Activated T-cell treated with anti-CD3 and anti-CD28 coated beads for 48 hours (primary cell): ENCODE results near the gene LRP1B.
"Not testable (repeated sequence)": the region's sequence is repeated elsewhere in the genome, so short reads cannot be mapped to it uniquely, and the experiment has no call there.

Source experiments
- DNase-seq: peaks from one replicate; pipeline ENCODE4 v3.0.0-alpha.2; 2020; ENCODE audit warnings: low read depth

LRP1B gene

GRCh38 chr2:142100970-142101369, 29.8 kb downstream of the LRP1B start:
- DNase-seq = no peak

DNA sequence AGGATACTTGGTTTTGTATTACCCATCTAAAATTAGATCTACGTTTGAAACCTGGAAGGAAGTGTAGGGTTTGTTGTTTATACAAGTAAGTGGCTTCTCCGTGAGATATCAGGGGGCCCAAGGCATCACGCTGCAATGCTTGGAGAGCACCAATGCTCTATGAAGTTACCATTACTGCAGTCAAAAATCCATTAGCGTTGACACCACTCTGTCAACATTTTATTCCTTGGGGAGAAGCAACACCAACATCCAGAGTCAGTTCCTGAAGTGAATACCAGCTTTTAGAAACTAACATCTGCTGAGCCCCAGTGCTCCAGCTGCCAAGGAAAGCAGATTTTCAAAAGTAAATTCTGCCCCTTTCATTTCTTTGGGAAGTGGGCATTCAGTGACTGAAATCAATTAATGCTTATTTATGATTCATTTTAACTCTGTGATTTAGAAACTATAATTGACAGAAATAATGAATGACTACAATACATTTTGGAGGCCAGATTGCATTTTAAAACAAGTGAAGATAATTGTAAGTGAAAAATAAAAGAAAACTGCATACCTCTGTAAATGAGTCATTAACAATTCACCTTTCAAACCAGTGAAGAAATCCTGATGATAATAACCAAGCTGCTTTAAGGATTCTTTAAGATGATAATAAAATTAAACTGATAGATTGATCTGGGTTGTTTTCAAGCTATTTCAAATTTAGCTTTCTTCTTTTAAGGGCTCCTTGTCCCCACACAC, 30.5 kb downstream of the LRP1B start:
- no peak for DNase-seq

GRCh38 chr2:142097711-142098110, 33.1 kb downstream of the LRP1B start:
- no peak for DNase-seq

DNA sequence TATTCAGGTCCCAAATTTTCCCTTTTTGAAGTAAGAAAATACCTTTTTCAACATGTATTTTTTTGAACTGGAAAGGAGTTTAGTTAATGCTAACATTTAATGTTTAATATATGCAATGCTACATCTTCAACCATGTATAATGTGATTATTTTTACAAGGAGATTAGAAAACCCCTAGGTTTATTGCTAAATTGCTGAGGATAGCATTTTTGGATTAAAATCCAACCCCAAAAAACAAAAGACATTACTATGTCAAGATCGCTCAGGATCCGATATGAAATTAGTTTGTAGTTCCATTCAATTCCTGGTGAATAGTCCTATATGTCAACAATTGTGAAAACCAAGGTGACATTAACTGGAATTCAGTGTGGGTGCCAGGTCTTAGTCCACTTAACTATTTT, 35.2 kb downstream of the LRP1B start:
- DNase-seq = no peak

DNA sequence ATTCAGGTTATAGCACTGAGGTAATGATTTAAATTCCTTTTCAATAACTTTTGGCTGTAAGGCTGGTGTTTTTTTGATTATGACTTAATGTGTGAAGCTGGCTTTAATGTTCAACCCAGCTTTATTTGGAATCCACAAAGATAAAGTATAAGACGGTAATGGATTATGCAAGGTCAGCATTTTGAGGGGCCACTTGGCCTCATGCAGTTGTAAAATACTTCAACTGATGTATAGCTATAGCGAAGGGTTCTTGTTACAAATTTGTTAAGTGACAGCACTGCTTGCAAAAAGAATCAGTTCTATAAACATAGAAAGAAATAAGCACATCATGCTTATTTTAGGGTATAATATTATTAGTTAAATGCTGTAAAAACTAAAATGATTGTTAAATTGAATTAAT, 36.6 kb downstream of the LRP1B start:
- DNase-seq = no peak

DNA sequence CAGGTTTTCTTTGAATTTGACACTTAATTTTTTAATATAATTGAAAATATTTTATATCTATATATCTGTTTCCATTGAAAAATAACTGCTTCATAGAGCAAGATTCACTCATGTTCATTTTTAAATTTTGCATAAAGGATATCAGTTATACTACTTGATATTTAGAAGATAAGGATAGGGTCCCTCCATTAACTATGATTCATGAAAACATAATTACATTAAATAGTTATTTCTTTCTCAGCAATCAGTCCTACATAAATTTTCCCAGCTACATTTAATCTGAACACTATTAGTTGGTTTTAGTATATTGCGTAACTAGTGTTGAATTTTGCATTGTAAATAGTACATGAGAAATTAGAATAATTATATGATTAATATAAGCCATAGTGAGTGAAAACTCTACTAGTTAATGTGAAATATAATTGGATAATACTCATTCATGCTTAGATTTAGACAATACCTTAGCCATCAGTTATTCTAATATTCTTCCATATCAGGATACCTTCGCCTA, 42.7 kb downstream of the LRP1B start:
- no peak for DNase-seq

DNA sequence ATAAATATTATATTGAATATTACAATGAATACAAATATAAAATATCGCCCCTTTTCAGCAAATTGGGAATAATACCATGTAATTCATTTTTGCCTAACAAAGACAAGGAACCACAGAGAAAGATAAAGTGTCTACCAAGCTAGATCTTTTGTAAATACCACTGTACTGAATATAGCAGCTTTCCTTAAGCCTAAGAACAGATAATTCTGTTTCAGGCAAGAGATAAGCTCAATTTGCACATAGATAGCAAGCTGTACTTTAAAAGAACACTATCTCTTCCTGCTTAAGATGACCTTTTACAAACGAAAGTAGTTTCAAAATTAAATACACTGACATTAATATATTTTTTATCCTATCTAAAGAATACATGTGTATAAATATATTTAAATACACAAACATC, 43.2 kb downstream of the LRP1B start:
- DNase-seq = not testable (repeated sequence)

- DNase-seq = no peak
These were observed 48.4 kb downstream of the LRP1B start for GRCh38 chr2:142082368-142082767.

- no peak for DNase-seq
These were observed 54.5 kb downstream of the LRP1B start for GRCh38 chr2:142076317-142076716.

DNA sequence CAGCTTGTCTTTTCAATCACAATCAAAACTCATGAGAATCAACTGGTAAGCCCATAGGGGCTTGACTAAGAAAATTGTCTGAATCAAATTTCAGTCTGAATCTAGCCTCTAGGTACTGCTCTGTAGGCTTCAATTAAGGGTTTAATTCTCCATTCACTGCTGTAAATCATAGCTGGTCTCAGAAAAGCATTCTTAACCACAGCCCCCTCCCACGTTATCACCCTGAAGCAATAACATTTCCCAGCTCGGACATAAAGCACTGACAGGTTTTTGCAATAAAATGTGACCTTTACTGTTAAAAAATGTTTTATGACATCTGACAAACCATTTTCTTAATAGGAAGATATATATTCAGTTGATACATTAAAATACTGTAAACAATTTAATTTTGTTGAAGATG, 55.0 kb downstream of the LRP1B start:
- DNase-seq = no peak

- DNase-seq = no peak
These were observed 61.4 kb downstream of the LRP1B start for GRCh38 chr2:142069251-142069888.

DNA sequence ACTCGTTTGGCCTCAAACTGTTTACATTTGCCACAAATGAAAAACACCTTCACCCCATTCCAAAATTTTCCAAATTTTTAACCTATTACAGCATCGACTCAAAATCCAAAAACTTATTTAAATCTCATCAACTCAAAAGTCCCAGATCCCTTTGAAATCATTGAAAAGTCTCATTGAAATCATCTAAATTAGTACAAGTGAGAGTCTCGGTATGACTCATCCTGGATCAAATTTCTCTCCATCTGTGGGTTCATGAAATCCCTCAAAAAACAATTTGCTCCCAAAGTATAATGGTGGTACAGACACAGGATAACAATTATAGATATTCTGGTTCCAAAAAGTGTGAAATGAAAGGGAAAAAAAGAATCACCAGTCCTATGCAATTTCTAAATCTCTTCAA, 65.1 kb downstream of the LRP1B start:
- DNase-seq = no peak

DNA sequence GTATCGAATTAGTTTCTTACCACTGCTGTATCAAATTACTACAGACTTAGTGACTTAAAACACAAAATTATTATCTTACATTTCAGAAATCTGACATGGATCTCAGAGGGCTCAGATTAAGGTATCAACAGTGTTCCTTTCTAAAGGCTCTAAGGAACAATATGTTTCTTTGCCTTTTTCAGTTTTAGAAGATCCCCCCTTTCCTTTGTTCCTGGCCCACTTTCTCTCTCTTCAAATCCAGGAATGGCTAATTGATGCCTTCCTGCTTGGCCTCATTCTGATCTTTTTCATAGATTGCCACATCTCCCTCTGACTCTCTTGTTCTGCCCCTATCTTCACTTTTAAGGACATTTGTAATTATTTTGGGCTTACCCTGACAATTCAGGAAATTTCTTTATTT, 65.7 kb downstream of the LRP1B start:
- no peak for DNase-seq

- no peak for DNase-seq
These were observed 69.1 kb downstream of the LRP1B start for GRCh38 chr2:142061733-142062132.

- no peak for DNase-seq
These were observed 72.7 kb downstream of the LRP1B start for GRCh38 chr2:142058149-142058548.

GRCh38 chr2:142056784-142057183, 74.0 kb downstream of the LRP1B start:
- no peak for DNase-seq

DNA sequence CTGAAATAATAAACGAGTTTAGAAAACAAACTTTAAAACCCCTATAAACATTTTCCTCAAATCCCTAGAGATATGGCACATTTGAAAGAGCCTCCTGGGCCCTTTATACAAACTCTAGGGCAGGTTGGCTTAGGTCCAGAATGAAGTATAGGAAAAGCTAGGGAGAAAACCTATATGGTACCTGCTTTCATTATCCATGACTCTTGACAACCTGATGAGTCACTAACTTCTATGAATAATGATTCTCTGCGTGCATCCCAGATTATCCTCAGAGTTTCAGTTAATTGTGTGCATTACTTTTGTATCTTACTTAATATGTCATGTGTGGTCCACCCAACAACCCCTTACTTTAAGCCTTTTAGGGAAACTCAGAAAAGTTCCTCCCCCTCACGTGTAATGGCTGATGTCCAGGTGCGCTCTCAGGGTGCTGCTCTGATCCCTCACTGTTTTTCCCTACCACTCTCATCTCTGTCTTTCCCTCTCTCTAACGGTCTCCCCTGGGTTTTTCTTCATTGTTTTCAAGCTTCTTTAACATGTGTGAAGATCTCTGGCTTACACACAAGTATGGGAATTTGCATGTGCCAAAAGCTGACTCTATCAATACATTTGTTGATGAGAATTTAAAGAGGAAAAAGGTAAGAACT, 78.5 kb downstream of the LRP1B start:
- no peak for DNase-seq

- DNase-seq = no peak
These were observed 82.2 kb downstream of the LRP1B start for GRCh38 chr2:142048581-142048980.

DNA sequence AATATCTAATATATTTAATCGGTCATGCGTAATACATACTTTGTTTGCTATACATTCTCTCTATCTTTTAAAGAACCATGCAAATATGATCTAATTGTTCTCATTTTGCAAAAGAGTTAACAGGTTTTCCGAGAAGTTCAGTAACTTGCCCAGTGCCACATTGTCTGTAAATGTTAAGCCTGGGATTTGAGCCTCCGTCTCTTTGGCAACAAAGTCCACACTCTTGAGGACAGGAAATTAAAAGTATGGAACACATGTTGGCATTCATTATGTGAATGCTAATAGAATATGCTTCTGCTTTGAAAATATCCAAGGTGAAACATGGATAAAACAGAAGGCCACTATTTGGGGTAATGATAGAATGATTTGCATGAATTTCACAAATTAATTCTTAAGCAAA, 85.2 kb downstream of the LRP1B start:
- no peak for DNase-seq

- no peak for DNase-seq
These were observed 86.6 kb downstream of the LRP1B start for GRCh38 chr2:142044197-142044596.

DNA sequence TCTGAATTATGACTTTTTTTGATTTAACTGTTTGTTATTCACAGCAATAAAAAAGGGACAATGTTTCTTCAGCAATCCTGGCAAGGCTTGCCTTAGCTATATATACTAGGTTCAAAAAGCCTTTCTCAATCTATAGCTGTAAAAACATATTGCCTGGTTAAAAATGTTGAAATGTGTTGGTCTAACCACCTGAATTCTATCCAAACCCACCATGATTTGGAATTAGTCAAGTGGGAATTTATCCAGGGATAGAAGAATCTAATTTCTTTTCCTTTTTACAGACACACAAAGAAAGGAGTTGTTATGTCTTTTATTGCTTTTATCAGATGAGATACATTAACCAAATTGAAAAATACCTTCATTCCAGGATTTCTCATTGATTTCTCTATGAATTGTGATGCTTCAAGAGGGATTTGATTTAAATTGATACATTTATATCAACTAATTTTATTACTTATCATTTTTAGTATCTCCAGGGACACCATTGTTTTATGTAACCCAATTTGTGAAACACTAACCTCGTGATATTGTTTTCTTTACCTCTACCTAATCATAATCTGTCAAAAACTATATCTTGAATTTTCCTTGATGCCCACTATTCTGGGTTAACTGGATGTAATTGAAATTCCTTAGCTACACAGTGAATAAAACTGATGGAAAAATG, 88.1 kb downstream of the LRP1B start:
- no peak for DNase-seq

DNA sequence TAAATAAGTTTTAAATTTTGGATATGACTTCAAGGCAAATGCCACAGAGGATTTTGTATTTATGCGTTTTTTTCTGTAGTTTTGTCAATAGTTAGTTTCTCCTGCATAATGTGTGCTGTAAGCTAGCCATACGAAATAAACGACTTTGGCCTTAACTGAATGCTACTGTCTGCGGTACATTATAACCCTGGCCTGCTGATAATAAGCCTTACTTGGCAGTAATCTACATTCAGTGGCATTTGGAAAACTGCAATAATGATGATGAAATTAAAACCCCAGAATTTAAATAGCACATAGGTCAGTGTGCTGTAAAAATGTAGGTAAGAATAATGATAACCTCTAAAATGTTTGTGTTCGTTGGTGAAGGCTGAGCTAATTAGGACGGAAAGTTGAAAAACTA, 88.8 kb downstream of the LRP1B start:
- no peak for DNase-seq

GRCh38 chr2:142041105-142041504, 89.7 kb downstream of the LRP1B start:
- no peak for DNase-seq
